ENCODE data around the gene MRPS30. TPM values are rescaled to one million over a fixed set of nuclear protein-coding genes. Genes with fewer than 3 reads are reported as not detected.

MRPS30 gene
- total and polyA plus RNA-seq, 2 of the 4 experiments (the other 2 are of a cell fraction) = 18.3 to 51.4 TPM

DNA sequence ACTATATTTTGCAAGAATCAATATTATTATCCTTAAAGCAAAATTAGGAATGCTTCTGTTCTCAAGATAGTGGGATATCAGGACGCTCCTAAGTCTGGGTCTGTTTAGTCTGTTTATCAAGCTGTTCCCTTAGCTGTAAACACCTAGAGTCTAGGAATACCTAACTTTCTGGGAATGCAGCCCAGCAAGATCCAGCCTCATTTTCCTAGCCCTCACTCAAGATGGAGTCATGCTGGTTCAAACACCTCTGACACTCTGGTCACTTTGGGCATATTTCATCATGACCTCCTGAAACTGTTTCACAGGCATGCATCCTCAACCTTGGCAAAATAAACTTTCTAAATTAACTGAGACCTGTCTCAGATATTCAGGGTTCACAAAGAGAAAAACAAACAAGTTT, 14.4 kb upstream of the MRPS30 start:
- Histone ChIP-seq H3K9me3 (ENCODE audit: control insufficient read depth, insufficient read depth, low read length) (no peaks in the 10 kb centered on the region; the same call in 1 of the 2 replicates), H2BK20ac (ENCODE audit: low read depth, low read length) (no peak overlapping the region), H3K27me3 (ENCODE audit: control insufficient read depth, insufficient read depth, low read length) (no peaks in the 10 kb centered on the region), H4K20me1 (ENCODE audit: insufficient read depth, low read length) (no peaks in the 10 kb centered on the region), H3K14ac (replicated peaks; ENCODE audit: low read depth, low read length) (no peak overlapping the region), H2BK120ac (ENCODE audit: low read depth, low read length) (no peak overlapping the region), H3K4me1 (ENCODE audit: control insufficient read depth, insufficient read depth, low read length) (no peaks in the 10 kb centered on the region), H4K8ac (ENCODE audit: low read depth in 2 of 2, low read length in 2 of 2) (no peak overlapping the region), H3K4ac (ENCODE audit: low read depth, low read length) (no peak overlapping the region), H2AK9ac (replicated peaks; ENCODE audit: low read depth, low read length, poor library complexity) (no peak overlapping the region), H4K5ac (ENCODE audit: low read depth, low read length) (no peak overlapping the region), H2BK15ac (ENCODE audit: low read depth, low read length) (no peak overlapping the region), H3K27ac (ENCODE audit: insufficient read depth, low read length) (no peak overlapping the region), H3K56ac (ENCODE audit: extremely low read depth, insufficient read depth, low read length) (no peak overlapping the region), H3K4me2 (ENCODE audit: low read depth, low read length) (no peak overlapping the region), H3K36me3 (ENCODE audit: control insufficient read depth, insufficient read depth, low read length) (no peaks in the 10 kb centered on the region), H4K91ac (ENCODE audit: insufficient read depth, low read depth, low read length) (no peak overlapping the region), H3K9me1 (ENCODE audit: insufficient read depth, low read length) (no peaks in the 10 kb centered on the region), H2BK5ac (ENCODE audit: low read depth, low read length, poor library complexity, severe bottlenecking) (no peak overlapping the region), H3K18ac (ENCODE audit: low read depth, low read length) (no peak overlapping the region), H2AFZ (replicated peaks; ENCODE audit: low read length, poor library complexity) (no peak overlapping the region), H3K9ac (ENCODE audit: low read depth, low read length) (no peak overlapping the region), H2AK5ac (ENCODE audit: low read depth, low read length) (no peak overlapping the region), H3K4me3 (ENCODE audit: insufficient read depth, low read depth, low read length) (no peak overlapping the region), H3K23ac (ENCODE audit: low read depth, low read length) (no peak overlapping the region), H3K79me1 (ENCODE audit: low read depth in 1 of 2, low read length in 2 of 2) (no peaks in the 10 kb centered on the region)
- dilution Hi-C loops (cut with HindIII; ENCODE audit: low sequenced_read_pairs, unreplicated experiment) (no loop called here), intact Hi-C loops (cut with micrococcal nuclease) (no loop called here), in situ Hi-C loops (cut with MboI; ENCODE audit: low sequenced_read_pairs) (loop anchor here (25.0 kb wide), 1 partner anchor 1057 kb away; no protein-coding TSS in a partner anchor)
- WGBS, 2 experiments (ENCODE audit: extremely low coverage in 2 of 2, insufficient read length in 1 of 2) = no CpG with 5 or more reads among the region's 1 CpG
- BruUV-seq (replicated peaks) = no TSS peak
- TF ChIP-seq, protein P1, sequence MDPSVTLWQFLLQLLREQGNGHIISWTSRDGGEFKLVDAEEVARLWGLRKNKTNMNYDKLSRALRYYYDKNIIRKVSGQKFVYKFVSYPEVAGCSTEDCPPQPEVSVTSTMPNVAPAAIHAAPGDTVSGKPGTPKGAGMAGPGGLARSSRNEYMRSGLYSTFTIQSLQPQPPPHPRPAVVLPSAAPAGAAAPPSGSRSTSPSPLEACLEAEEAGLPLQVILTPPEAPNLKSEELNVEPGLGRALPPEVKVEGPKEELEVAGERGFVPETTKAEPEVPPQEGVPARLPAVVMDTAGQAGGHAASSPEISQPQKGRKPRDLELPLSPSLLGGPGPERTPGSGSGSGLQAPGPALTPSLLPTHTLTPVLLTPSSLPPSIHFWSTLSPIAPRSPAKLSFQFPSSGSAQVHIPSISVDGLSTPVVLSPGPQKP (IDR thresholded peaks at IDR 0.05; ENCODE audit: borderline replicate concordance, low read depth, low read length) = no peak
- no peak for TF ChIP-seq MAZ (IDR thresholded peaks at IDR 0.05; ENCODE audit: borderline replicate concordance, low read depth, low read length)
- TF ChIP-seq, protein P2, sequence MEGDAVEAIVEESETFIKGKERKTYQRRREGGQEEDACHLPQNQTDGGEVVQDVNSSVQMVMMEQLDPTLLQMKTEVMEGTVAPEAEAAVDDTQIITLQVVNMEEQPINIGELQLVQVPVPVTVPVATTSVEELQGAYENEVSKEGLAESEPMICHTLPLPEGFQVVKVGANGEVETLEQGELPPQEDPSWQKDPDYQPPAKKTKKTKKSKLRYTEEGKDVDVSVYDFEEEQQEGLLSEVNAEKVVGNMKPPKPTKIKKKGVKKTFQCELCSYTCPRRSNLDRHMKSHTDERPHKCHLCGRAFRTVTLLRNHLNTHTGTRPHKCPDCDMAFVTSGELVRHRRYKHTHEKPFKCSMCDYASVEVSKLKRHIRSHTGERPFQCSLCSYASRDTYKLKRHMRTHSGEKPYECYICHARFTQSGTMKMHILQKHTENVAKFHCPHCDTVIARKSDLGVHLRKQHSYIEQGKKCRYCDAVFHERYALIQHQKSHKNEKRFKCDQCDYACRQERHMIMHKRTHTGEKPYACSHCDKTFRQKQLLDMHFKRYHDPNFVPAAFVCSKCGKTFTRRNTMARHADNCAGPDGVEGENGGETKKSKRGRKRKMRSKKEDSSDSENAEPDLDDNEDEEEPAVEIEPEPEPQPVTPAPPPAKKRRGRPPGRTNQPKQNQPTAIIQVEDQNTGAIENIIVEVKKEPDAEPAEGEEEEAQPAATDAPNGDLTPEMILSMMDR (conservative IDR thresholded peaks at IDR 0.05; ENCODE audit: low read depth, low read length) = no peak
- TF ChIP-seq MXI1 (IDR thresholded peaks at IDR 0.05; ENCODE audit: borderline replicate concordance, low read depth, low read length) = no peak
- no peak for TF ChIP-seq MAFK (IDR thresholded peaks at IDR 0.05; ENCODE audit: low read depth, low read length)
- TF ChIP-seq NFE2L2 (IDR thresholded peaks at IDR 0.05; ENCODE audit: low read depth, low read length) = no peak
- no peak for TF ChIP-seq RCOR1 (IDR thresholded peaks at IDR 0.05; ENCODE audit: insufficient replicate concordance, low read length)
- TF ChIP-seq CHD1 (IDR thresholded peaks at IDR 0.05; ENCODE audit: low read depth, low read length) = no peak
- no peak for TF ChIP-seq BHLHE40 (IDR thresholded peaks at IDR 0.05; ENCODE audit: low read depth, low read length)
- no peak for TF ChIP-seq RFX5 (IDR thresholded peaks at IDR 0.05; ENCODE audit: low read depth, low read length)
- no peak for TF ChIP-seq POLR2A (IDR thresholded peaks at IDR 0.05; ENCODE audit: low read depth, low read length)
- no peak for TF ChIP-seq FOS (IDR thresholded peaks at IDR 0.05; ENCODE audit: low read depth, low read length)
- no peak for TF ChIP-seq SMC3 (IDR thresholded peaks at IDR 0.05; ENCODE audit: low read depth, low read length)
- no peak for TF ChIP-seq RAD21 (IDR thresholded peaks at IDR 0.05; ENCODE audit: low read length)
- TF ChIP-seq CEBPB (IDR thresholded peaks at IDR 0.05; ENCODE audit: low read depth, low read length) = no peak
- TF ChIP-seq, protein P3, sequence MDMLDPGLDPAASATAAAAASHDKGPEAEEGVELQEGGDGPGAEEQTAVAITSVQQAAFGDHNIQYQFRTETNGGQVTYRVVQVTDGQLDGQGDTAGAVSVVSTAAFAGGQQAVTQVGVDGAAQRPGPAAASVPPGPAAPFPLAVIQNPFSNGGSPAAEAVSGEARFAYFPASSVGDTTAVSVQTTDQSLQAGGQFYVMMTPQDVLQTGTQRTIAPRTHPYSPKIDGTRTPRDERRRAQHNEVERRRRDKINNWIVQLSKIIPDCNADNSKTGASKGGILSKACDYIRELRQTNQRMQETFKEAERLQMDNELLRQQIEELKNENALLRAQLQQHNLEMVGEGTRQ (IDR thresholded peaks at IDR 0.05; ENCODE audit: low read depth, low read length) = no peak
- ChIA-PET CTCF (no interaction called here), POLR2A (ENCODE audit: unreplicated experiment) (no interaction called here)
- ATAC-seq (ENCODE audit: low read depth) = no peak
- DNase-seq = no peak

Data from IMR-90 (cell line).